Measurements from ENCODE around the gene GTPBP6.
"Not testable (repeated sequence)": the region's sequence is repeated elsewhere in the genome, so short reads cannot be mapped to it uniquely, and the experiment has no call there.

GTPBP6 gene

GRCh38 chrX:311156-312129 lies 7.2 kb downstream of the GTPBP6 start:
- H3K4me3 ChIP-seq (ENCODE audit: low read depth, low read length): no peak overlapping the region
- H3K27ac ChIP-seq: no peak overlapping the region
- DNase-seq: no peak
- H3K36me3 ChIP-seq: peaks cover 62% of the 10 kb centered on the region
- no peaks in the 10 kb centered on the region for H3K27me3 ChIP-seq (ENCODE audit: insufficient read depth, low read depth, severe bottlenecking)
- no peaks in the 10 kb centered on the region for H3K9me3 ChIP-seq (ENCODE audit: severe bottlenecking)
- TF ChIP-seq CTCF (IDR thresholded peaks at IDR 0.05; ENCODE audit: low read depth, low read length): no peak

DNA sequence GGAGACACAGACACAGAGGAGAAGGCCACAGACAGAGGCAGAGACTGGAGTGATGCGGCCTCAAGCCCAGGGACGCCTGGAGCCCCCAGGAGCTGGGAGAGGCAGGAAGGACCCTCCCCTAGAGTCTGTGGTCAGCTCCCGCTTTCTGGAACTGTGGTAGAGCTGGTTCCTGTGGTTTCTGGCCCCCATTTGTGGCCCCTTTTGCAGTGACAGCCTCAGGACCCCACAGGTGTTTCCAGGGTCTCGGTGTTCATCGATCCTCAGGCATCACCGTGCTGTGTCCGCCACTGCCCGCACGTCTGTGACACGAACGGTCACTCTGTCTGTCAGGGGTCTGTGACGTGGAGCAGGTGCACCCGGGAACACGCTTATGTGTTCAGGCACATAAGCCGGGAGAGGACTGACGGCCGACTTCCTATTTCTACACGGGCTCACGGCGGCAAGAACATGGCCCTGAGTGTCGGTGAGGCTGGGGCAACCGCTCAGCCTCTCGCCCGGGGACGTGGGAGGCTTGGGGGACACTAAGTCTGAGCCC lies 7.9 kb downstream of the GTPBP6 start:
- DNase-seq: no peak
- H3K27me3 ChIP-seq (ENCODE audit: insufficient read depth, low read depth, severe bottlenecking): no peaks in the 10 kb centered on the region
- no peak overlapping the region for H3K27ac ChIP-seq
- H3K9me3 ChIP-seq (ENCODE audit: severe bottlenecking): no peaks in the 10 kb centered on the region
- TF ChIP-seq CTCF (IDR thresholded peaks at IDR 0.05; ENCODE audit: low read depth, low read length): no peak
- no peak overlapping the region for H3K4me3 ChIP-seq (ENCODE audit: low read depth, low read length)
- peaks cover 66% of the 10 kb centered on the region for H3K36me3 ChIP-seq

GRCh38 chrX:308821-309520 lies 9.6 kb downstream of the GTPBP6 start:
- no peaks in the 10 kb centered on the region for H3K9me3 ChIP-seq (ENCODE audit: severe bottlenecking)
- H3K36me3 ChIP-seq: peaks cover 69% of the 10 kb centered on the region
- no peaks in the 10 kb centered on the region for H3K27me3 ChIP-seq (ENCODE audit: insufficient read depth, low read depth, severe bottlenecking)
- no peak for DNase-seq
- TF ChIP-seq CTCF (IDR thresholded peaks at IDR 0.05; ENCODE audit: low read depth, low read length): no peak
- no peak overlapping the region for H3K27ac ChIP-seq
- no peak overlapping the region for H3K4me3 ChIP-seq (ENCODE audit: low read depth, low read length)

DNA sequence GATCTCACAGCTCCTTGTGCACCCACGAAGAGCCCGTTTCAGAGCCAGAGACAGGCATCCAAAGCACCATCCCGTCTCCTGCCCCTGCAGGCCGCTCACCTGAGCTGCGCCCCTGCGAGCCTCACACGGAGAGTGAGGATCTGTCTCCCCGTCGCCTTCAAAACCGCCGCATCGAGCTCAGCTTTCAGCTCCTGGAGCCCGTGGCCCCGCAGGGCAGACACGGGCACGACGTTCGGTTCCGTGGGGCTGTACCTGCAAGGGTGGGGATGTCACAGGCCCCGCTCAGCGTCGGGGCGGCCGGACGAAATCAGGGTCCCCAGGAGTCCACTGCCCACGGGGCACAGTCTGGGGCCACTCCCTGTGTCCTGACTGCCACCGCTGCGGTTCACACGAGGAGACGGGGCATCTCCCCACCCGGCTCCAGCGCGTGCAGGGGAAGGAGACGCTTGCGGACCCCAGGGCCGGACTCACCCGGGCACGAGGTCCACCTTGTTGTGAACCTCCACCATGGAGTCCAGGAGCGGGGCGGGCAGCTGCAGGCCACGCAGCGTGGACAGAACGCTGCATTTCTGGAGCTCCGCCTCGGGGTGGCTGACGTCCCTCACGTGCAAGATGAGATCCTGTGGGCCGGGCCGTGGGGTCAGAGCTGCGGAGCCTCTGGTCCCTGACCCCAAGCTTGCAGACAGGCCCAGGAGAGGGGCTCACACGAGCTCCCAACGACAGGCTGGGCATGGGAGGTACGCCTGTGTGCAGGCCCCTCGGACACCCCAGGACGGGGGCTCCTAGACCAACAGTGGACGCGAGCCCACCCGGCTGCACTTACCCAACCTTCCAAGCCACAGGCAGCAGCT lies 11.1 kb downstream of the GTPBP6 start:
- no peak for TF ChIP-seq CTCF (IDR thresholded peaks at IDR 0.05; ENCODE audit: low read depth, low read length)
- no peak for DNase-seq
- H3K4me3 ChIP-seq (ENCODE audit: low read depth, low read length): no peak overlapping the region
- H3K27me3 ChIP-seq (ENCODE audit: insufficient read depth, low read depth, severe bottlenecking): no peaks in the 10 kb centered on the region
- no peak overlapping the region for H3K27ac ChIP-seq
- H3K36me3 ChIP-seq: peaks cover 66% of the 10 kb centered on the region
- no peaks in the 10 kb centered on the region for H3K9me3 ChIP-seq (ENCODE audit: severe bottlenecking)

- H3K27ac ChIP-seq; DNase-seq; H3K9me3 ChIP-seq (ENCODE audit: severe bottlenecking); H3K27me3 ChIP-seq (ENCODE audit: insufficient read depth, low read depth, severe bottlenecking); H3K4me3 ChIP-seq (ENCODE audit: low read depth, low read length): not testable (repeated sequence)
- H3K36me3 ChIP-seq: peaks cover 67% of the 10 kb centered on the region
Observed at GRCh38 chrX:306614-307251, 11.9 kb downstream of the GTPBP6 start.

GRCh38 chrX:305781-306613 lies 12.6 kb downstream of the GTPBP6 start:
- H3K4me3 ChIP-seq (ENCODE audit: low read depth, low read length); H3K27ac ChIP-seq; H3K9me3 ChIP-seq (ENCODE audit: severe bottlenecking); H3K27me3 ChIP-seq (ENCODE audit: insufficient read depth, low read depth, severe bottlenecking); DNase-seq: not testable (repeated sequence)
- H3K36me3 ChIP-seq: peaks cover 69% of the 10 kb centered on the region

Data from WERI-Rb-1 (cell line).